ENCODE measurements around the gene RSPRY1. TPM values are rescaled to one million over a fixed set of nuclear protein-coding genes. Genes with fewer than 3 reads are reported as not detected.

The RSPRY1 gene
- total RNA-seq, 1 experiment from 2014 or later = 24.9 TPM

DNA sequence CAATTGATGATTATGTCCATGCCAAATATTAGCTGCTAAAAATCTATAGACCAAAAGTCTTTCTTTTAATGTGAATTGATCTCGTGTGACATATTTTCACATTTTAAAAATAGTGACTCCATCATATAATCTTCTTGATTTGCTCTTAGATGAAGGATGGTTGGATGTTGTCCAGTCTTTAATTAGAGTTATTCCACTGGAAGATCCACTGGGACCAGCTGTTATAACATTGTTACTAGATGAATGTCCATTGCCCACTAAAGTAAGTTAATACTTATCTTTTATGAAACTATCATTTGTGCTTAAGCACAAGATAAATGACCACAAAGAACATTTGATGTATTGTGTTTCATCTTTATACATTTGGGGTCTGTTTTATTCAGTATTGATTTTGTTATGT is 22.8 kb downstream of the RSPRY1 start:
- BruUV-seq (replicated peaks) = no TSS peak
- intact Hi-C loops (cut with micrococcal nuclease) = no loop called here
- H3K27ac ChIP-seq (ENCODE audit: low read depth, low read length) = no peak overlapping the region
- no peak overlapping the region for H2AFZ ChIP-seq (ENCODE audit: low read depth, low read length, poor library complexity, severe bottlenecking)
- TF ChIP-seq EZH2phosphoT487 (IDR thresholded peaks at IDR 0.05; ENCODE audit: borderline replicate concordance) (no peak), TCF7L2 (IDR thresholded peaks at IDR 0.05; ENCODE audit: borderline replicate concordance, extremely low read depth, insufficient read depth, insufficient read length) (no peak), EGR1 (IDR thresholded peaks at IDR 0.05; ENCODE audit: low read depth) (no peak), POLR2AphosphoS5 (IDR thresholded peaks at IDR 0.05; ENCODE audit: low read depth, low read length) (no peak)
- TF ChIP-seq, protein P1, sequence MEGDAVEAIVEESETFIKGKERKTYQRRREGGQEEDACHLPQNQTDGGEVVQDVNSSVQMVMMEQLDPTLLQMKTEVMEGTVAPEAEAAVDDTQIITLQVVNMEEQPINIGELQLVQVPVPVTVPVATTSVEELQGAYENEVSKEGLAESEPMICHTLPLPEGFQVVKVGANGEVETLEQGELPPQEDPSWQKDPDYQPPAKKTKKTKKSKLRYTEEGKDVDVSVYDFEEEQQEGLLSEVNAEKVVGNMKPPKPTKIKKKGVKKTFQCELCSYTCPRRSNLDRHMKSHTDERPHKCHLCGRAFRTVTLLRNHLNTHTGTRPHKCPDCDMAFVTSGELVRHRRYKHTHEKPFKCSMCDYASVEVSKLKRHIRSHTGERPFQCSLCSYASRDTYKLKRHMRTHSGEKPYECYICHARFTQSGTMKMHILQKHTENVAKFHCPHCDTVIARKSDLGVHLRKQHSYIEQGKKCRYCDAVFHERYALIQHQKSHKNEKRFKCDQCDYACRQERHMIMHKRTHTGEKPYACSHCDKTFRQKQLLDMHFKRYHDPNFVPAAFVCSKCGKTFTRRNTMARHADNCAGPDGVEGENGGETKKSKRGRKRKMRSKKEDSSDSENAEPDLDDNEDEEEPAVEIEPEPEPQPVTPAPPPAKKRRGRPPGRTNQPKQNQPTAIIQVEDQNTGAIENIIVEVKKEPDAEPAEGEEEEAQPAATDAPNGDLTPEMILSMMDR (IDR thresholded peaks at IDR 0.05 in 2 of 3, conservative IDR thresholded peaks at IDR 0.05 in 1 of 3; ENCODE audit: borderline replicate concordance in 1 of 3, insufficient read depth in 1 of 3, low read depth in 2 of 3, low read length in 2 of 3) = no peak
- ChIA-PET CTCF (no interaction called here), POLR2A (no interaction called here), RAD21 (ENCODE audit: low non-redundant PET in 1 of 2, low total read pairs in 2 of 2, uncharacterized antibody in 2 of 2, unreplicated experiment in 2 of 2) (no interaction called here)
- peaks cover 29 to 32% of the 10 kb centered on the region in 2 experiments for H3K36me3 ChIP-seq (ENCODE audit: control insufficient read depth in 1 of 2, insufficient read depth in 2 of 2, low read length in 2 of 2)
- no peak overlapping the region for H3K4me3 ChIP-seq (replicated peaks in 1 of 2; ENCODE audit: low read depth in 1 of 2, low read length in 2 of 2)
- no peak overlapping the region for H3K9ac ChIP-seq (ENCODE audit: low read length)
- ATAC-seq (no peak), DNase-seq (ENCODE audit: low read depth, low spot score) (no peak)
- H3K27me3 ChIP-seq (ENCODE audit: insufficient read depth, low read length) = no peaks in the 10 kb centered on the region
- H3K4me1 ChIP-seq (ENCODE audit: control insufficient read depth in 1 of 2, insufficient read depth in 2 of 2, low read length in 2 of 2) = no peaks in the 10 kb centered on the region
- no peaks in the 10 kb centered on the region for H3K9me3 ChIP-seq (ENCODE audit: control insufficient read depth in 1 of 2, insufficient read depth in 1 of 2, low read depth in 1 of 2, low read length in 2 of 2)
- no peaks in the 10 kb centered on the region for H4K20me1 ChIP-seq (ENCODE audit: insufficient read depth)
- H3K9me2 ChIP-seq (ENCODE audit: insufficient read depth) = no peaks in the 10 kb centered on the region
- no peaks in the 10 kb centered on the region for H3K79me2 ChIP-seq (ENCODE audit: insufficient read depth, low read length)
- no peak overlapping the region for H3K4me2 ChIP-seq (ENCODE audit: low read length)

DNA sequence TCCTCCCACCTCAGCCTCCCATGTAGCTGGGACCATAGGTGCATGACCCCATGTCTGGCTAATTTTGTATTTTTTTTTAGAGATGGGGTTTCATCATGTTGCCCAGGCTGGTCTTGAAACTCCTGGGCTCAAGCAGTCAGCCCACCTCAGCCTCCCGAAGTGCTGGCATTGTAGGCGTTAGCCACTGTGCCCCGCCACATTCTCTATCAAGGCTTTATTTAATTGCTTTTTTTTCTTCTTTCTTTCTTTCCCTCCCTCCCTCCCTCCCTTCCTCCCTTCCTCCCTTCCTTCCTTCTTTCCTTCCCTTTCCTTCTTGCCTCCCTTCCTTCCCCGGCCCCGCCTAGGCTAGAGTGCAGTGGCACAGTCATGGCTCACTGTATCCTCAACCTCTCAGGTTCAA is 23.7 kb downstream of the RSPRY1 start:
- ChIA-PET RAD21 (ENCODE audit: low non-redundant PET in 1 of 2, low total read pairs in 2 of 2, uncharacterized antibody in 2 of 2, unreplicated experiment in 2 of 2) (no interaction called here), POLR2A (no interaction called here), CTCF (no interaction called here)
- TF ChIP-seq ZNF274 (IDR thresholded peaks at IDR 0.05; ENCODE audit: low read depth, low read length) = no peak
- TF ChIP-seq EZH2phosphoT487 (IDR thresholded peaks at IDR 0.05; ENCODE audit: borderline replicate concordance) = no peak
- H2AFZ ChIP-seq (ENCODE audit: low read depth, low read length, poor library complexity, severe bottlenecking) = no peak overlapping the region
- H3K4me2 ChIP-seq (ENCODE audit: low read length) = no peak overlapping the region
- no peaks in the 10 kb centered on the region for H3K9me3 ChIP-seq (ENCODE audit: control insufficient read depth in 1 of 2, insufficient read depth in 1 of 2, low read depth in 1 of 2, low read length in 2 of 2)
- intact Hi-C loops (cut with micrococcal nuclease) = no loop called here
- no peak overlapping the region for H3K4me3 ChIP-seq (replicated peaks in 1 of 2; ENCODE audit: low read depth in 1 of 2, low read length in 2 of 2)
- no peak overlapping the region for H3K9ac ChIP-seq (ENCODE audit: low read length)
- no peaks in the 10 kb centered on the region for H3K27me3 ChIP-seq (ENCODE audit: insufficient read depth, low read length)
- ATAC-seq (no peak), DNase-seq (ENCODE audit: low read depth, low spot score) (no peak)
- no peaks in the 10 kb centered on the region for H3K9me2 ChIP-seq (ENCODE audit: insufficient read depth)
- no peaks in the 10 kb centered on the region for H3K79me2 ChIP-seq (ENCODE audit: insufficient read depth, low read length)
- H4K20me1 ChIP-seq (ENCODE audit: insufficient read depth) = no peaks in the 10 kb centered on the region
- peaks cover 37 to 38% of the 10 kb centered on the region in 2 experiments for H3K36me3 ChIP-seq (ENCODE audit: control insufficient read depth in 1 of 2, insufficient read depth in 2 of 2, low read length in 2 of 2)
- no peaks in the 10 kb centered on the region for H3K4me1 ChIP-seq (ENCODE audit: control insufficient read depth in 1 of 2, insufficient read depth in 2 of 2, low read length in 2 of 2)
- no peak overlapping the region for H3K27ac ChIP-seq (ENCODE audit: low read depth, low read length)
- BruUV-seq (replicated peaks) = no TSS peak

All from HCT116 (cell line).